SK-N-SH treated with all-trans-retinoic acid at 6 μM for 48 hours (cell line): ENCODE measurements around the gene SBK1.

Experiments
- ATAC-seq: fragments of 200-7000 bp; cut with Tn5 transposase; 3 replicates; pipeline ENCODE4 v1.9.1; 2020; ENCODE audit warnings: mild to moderate bottlenecking, moderate library complexity
- ARNTL ChIP-seq: fragments of 450-650 bp; formaldehyde crosslinking; IDR thresholded peaks from 2 replicates; pipeline ENCODE4 v1.5.0; 2020; ENCODE audit warnings: low read depth, mild to moderate bottlenecking, moderate library complexity, borderline replicate concordance
- BACH2 ChIP-seq: fragments of 250-450 bp; sonication (Bioruptor Pico); IDR thresholded peaks from 2 replicates; pipeline ENCODE4 v1.9.0; 2021; ENCODE audit warnings: mild to moderate bottlenecking, borderline replicate concordance
- CSDC2 ChIP-seq: fragments of 250-450 bp; sonication (Bioruptor Pico); IDR thresholded peaks from 2 replicates; pipeline ENCODE4 v1.5.0; 2020; ENCODE audit warnings: mild to moderate bottlenecking, moderate library complexity
- ESRRG ChIP-seq: fragments of 250-450 bp; sonication (Bioruptor Pico); IDR thresholded peaks from 2 replicates; pipeline ENCODE4 v1.6.1; 2021; ENCODE audit warnings: mild to moderate bottlenecking
- GLIS3 ChIP-seq: fragments of 250-450 bp; sonication (Bioruptor Pico); IDR thresholded peaks from 2 replicates; pipeline ENCODE4 v1.5.0; 2020; ENCODE audit warnings: mild to moderate bottlenecking, moderate library complexity
- OSR1 ChIP-seq: fragments of 250-450 bp; sonication (Bioruptor Pico); IDR thresholded peaks from 2 replicates; pipeline ENCODE4 v1.8.0; 2022; ENCODE audit warnings: moderate library complexity, mild to moderate bottlenecking, inconsistent platforms
- RARB ChIP-seq: fragments of 250-450 bp; sonication (Bioruptor Pico); IDR thresholded peaks from 2 replicates; pipeline ENCODE4 v1.8.0; 2021; ENCODE audit warnings: mild to moderate bottlenecking, moderate library complexity
- TCF4 ChIP-seq: fragments of 250-450 bp; sonication (Bioruptor Pico); IDR thresholded peaks from 2 replicates; pipeline ENCODE4 v1.8.0; 2021; ENCODE audit warnings: mild to moderate bottlenecking, moderate library complexity, borderline replicate concordance
- TOX ChIP-seq: fragments of 250-450 bp; sonication (Bioruptor Pico); IDR thresholded peaks from 2 replicates; pipeline ENCODE4 v1.8.0; 2021; ENCODE audit warnings: mild to moderate bottlenecking, moderate library complexity, borderline replicate concordance
- ZC3H10 ChIP-seq: fragments of 250-450 bp; sonication (Bioruptor Pico); IDR thresholded peaks from 2 replicates; pipeline ENCODE4 v1.5.1; 2021; ENCODE audit warnings: mild to moderate bottlenecking, moderate library complexity
- ZFP3 ChIP-seq: fragments of 250-450 bp; sonication (Bioruptor Pico); IDR thresholded peaks from 2 replicates; pipeline ENCODE4 v1.5.0; 2020; ENCODE audit warnings: mild to moderate bottlenecking, moderate library complexity
- ZFP30 ChIP-seq: fragments of 450-650 bp; formaldehyde crosslinking; IDR thresholded peaks from 2 replicates; pipeline ENCODE4 v1.5.0; 2022; ENCODE audit warnings: mild to moderate bottlenecking, moderate library complexity
- ZNF565 ChIP-seq: fragments of 450-650 bp; formaldehyde crosslinking; conservative IDR thresholded peaks from 2 replicates; pipeline ENCODE4 v1.5.0; 2020; ENCODE audit warnings: low read depth, mild to moderate bottlenecking, moderate library complexity
- ZNF70 ChIP-seq: fragments of 450-650 bp; formaldehyde crosslinking; IDR thresholded peaks from 2 replicates; pipeline ENCODE4 v1.5.0; 2020; ENCODE audit warnings: mild to moderate bottlenecking, moderate library complexity
- TF ChIP-seq, protein P1 (sequence below): fragments of 250-450 bp; sonication (Bioruptor Pico); IDR thresholded peaks from 2 replicates; pipeline ENCODE4 v1.5.1; 2021; ENCODE audit warnings: mild to moderate bottlenecking, moderate library complexity
- TF ChIP-seq, protein P2 (sequence below): fragments of 250-450 bp; sonication (Bioruptor Pico); IDR thresholded peaks from 2 replicates; pipeline ENCODE4 v1.5.0; 2020; ENCODE audit warnings: mild to moderate bottlenecking, moderate library complexity
- TF ChIP-seq, protein P3 (sequence below): fragments of 250-450 bp; sonication (Bioruptor Pico); IDR thresholded peaks from 2 replicates; pipeline ENCODE4 v1.5.1; 2020; ENCODE audit warnings: low read depth, mild to moderate bottlenecking, moderate library complexity
- TF ChIP-seq, protein P4 (sequence below): fragments of 250-450 bp; sonication (Bioruptor Pico); IDR thresholded peaks from 2 replicates; pipeline ENCODE4 v1.8.0; 2020; ENCODE audit warnings: mild to moderate bottlenecking, moderate library complexity, borderline replicate concordance

SBK1 gene

DNA sequence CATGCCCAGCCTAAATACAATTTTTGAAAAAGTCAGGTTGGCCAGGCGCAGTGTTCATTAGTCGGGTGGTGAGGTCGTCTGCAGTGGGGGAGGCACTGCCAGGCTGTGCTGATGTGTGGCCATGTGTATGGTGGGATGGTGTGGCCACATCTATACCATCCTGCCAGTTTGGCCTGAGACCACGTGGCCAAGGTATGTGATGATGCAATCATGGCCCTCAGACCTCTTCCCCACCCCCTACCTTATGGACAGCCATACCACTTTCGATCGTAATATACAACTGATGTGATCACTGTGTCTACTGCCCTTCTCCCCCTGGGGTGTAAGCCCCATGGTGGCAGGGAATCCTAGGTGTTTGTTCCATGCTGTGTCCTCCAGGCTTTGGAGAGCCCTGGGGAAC lies 23.7 kb downstream of the SBK1 start:
- no peak for ATAC-seq
- no peak for TF ChIP-seq ZC3H10 (CRISPR knock-in tag)
- TF ChIP-seq ESRRG (CRISPR knock-in tag): no peak
- no peak for TF ChIP-seq BACH2 (CRISPR knock-in tag)

DNA sequence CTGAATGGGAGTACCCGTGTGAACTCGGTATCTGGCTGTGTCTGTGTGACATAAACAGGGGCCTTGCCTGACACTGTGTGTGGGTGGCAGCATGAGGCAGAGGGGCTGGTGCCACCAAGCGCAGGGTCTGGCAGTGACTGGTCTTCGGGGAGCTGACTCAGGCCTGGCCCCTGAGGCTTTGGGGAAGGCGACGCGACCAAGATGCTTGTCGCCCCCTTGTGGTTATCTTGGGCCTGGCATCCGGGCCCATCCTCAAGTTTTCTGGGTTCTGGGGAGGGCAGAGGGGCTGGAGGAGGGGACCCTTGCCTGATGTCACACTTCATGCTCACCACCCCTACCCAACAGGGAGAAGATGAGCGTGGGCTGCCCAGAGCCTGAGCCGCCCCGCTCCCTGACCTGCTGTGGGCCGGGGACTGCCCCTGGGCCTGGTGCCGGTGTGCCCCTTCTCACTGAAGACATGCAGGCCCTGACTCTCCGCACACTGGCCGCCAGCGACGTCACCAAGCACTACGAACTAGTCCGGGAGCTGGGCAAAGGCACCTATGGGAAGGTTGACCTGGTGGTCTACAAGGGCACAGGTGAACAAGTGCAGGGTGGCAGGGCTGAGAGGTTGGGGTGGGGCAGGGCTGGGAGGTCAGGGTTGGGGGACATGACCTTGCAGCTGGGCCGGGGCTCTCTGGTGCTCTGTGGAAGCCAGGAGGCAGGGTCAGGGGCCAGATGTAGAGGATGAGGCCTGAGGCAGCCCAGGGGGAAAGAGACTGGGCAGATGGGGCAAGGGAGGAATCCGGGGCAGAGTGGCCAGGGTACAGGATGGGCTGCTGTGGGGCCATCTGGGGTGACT lies 24.9 kb downstream of the SBK1 start:
- ATAC-seq: peak; percentile 82
- TF ChIP-seq OSR1 (CRISPR knock-in tag): no peak

DNA sequence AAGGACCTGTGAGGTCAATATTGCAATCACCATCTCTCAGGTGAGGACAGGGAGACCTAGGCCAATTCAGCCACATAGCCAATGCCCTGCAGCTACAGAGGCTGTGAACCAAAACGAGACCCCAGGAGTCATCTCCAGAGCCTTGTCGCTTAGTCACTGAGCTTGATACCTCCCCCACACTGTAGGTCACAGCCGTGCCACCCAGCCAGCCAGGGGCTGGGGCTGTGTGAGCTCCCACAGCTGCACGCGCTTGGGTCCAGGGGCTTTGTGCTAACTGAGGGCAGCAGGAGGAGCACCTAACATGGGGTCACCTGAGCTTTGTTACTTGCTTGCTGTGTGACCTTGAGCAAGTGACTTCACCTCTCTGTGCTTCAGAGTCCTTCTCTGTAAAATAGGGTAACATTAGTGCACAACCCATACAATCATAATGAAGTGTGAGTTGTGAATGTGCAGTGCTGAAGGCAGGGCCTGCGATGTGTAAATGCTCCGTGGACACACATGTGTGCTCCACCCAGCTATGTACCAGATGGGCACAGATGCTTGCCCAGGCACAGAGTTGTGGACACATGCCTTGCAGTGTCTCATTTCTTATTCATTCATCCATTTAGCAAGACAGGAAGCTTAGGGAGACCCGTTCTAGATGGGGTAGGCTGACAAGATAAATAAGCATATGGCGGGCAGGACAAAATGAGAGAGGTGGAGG lies 25.9 kb downstream of the SBK1 start:
- no peak for ATAC-seq
- TF ChIP-seq TOX (no peak), ZFP3 (CRISPR knock-in tag) (no peak), ZNF70 (CRISPR knock-in tag) (no peak), RARB (CRISPR knock-in tag) (no peak), BACH2 (CRISPR knock-in tag) (no peak), ARNTL (CRISPR knock-in tag) (no peak), ZFP30 (CRISPR knock-in tag) (no peak), OSR1 (CRISPR knock-in tag) (no peak)
- TF ChIP-seq, protein P1, sequence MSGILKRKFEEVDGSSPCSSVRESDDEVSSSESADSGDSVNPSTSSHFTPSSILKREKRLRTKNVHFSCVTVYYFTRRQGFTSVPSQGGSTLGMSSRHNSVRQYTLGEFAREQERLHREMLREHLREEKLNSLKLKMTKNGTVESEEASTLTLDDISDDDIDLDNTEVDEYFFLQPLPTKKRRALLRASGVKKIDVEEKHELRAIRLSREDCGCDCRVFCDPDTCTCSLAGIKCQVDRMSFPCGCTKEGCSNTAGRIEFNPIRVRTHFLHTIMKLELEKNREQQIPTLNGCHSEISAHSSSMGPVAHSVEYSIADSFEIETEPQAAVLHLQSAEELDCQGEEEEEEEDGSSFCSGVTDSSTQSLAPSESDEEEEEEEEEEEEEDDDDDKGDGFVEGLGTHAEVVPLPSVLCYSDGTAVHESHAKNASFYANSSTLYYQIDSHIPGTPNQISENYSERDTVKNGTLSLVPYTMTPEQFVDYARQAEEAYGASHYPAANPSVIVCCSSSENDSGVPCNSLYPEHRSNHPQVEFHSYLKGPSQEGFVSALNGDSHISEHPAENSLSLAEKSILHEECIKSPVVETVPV: no peak
- TF ChIP-seq, protein P2, sequence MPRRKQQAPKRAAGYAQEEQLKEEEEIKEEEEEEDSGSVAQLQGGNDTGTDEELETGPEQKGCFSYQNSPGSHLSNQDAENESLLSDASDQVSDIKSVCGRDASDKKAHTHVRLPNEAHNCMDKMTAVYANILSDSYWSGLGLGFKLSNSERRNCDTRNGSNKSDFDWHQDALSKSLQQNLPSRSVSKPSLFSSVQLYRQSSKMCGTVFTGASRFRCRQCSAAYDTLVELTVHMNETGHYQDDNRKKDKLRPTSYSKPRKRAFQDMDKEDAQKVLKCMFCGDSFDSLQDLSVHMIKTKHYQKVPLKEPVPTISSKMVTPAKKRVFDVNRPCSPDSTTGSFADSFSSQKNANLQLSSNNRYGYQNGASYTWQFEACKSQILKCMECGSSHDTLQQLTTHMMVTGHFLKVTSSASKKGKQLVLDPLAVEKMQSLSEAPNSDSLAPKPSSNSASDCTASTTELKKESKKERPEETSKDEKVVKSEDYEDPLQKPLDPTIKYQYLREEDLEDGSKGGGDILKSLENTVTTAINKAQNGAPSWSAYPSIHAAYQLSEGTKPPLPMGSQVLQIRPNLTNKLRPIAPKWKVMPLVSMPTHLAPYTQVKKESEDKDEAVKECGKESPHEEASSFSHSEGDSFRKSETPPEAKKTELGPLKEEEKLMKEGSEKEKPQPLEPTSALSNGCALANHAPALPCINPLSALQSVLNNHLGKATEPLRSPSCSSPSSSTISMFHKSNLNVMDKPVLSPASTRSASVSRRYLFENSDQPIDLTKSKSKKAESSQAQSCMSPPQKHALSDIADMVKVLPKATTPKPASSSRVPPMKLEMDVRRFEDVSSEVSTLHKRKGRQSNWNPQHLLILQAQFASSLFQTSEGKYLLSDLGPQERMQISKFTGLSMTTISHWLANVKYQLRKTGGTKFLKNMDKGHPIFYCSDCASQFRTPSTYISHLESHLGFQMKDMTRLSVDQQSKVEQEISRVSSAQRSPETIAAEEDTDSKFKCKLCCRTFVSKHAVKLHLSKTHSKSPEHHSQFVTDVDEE (CRISPR knock-in tag): no peak

DNA sequence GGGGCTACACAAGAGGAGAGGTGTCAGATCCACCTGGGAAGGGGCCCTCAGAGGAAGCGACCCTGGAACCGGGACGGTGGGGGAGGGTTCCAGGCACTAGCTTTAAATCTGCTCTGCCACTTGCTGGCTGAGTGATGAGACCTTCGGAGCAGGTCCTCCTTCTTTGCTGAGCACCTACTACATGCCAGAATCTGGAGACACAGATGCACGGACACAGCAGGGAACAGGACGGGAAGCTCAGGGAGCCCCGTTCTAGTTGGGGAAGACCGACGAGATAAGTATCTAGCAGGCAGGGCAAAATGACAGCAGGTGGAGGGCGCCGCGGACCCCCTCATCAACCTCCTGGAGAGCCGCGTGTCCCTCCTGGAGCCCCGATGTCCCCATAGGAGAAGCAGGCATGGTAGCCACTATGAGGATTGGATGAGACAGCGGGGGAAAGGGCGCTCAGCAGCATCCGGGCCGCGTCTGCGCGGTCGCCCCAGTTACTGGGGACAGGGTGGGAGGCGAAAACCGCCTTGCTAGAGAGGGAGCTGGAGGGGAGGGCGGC lies 27.2 kb downstream of the SBK1 start:
- no peak for ATAC-seq
- TF ChIP-seq OSR1 (CRISPR knock-in tag) (no peak), ESRRG (CRISPR knock-in tag) (no peak), ZNF565 (CRISPR knock-in tag) (no peak), GLIS3 (no peak), TCF4 (CRISPR knock-in tag) (no peak), RARB (CRISPR knock-in tag) (no peak), CSDC2 (CRISPR knock-in tag) (no peak), TOX (no peak)
- TF ChIP-seq, protein P2 (CRISPR knock-in tag): no peak
- TF ChIP-seq, protein P3, sequence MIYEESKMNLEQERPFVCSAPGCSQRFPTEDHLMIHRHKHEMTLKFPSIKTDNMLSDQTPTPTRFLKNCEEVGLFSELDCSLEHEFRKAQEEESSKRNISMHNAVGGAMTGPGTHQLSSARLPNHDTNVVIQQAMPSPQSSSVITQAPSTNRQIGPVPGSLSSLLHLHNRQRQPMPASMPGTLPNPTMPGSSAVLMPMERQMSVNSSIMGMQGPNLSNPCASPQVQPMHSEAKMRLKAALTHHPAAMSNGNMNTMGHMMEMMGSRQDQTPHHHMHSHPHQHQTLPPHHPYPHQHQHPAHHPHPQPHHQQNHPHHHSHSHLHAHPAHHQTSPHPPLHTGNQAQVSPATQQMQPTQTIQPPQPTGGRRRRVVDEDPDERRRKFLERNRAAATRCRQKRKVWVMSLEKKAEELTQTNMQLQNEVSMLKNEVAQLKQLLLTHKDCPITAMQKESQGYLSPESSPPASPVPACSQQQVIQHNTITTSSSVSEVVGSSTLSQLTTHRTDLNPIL: no peak
- TF ChIP-seq, protein P4, sequence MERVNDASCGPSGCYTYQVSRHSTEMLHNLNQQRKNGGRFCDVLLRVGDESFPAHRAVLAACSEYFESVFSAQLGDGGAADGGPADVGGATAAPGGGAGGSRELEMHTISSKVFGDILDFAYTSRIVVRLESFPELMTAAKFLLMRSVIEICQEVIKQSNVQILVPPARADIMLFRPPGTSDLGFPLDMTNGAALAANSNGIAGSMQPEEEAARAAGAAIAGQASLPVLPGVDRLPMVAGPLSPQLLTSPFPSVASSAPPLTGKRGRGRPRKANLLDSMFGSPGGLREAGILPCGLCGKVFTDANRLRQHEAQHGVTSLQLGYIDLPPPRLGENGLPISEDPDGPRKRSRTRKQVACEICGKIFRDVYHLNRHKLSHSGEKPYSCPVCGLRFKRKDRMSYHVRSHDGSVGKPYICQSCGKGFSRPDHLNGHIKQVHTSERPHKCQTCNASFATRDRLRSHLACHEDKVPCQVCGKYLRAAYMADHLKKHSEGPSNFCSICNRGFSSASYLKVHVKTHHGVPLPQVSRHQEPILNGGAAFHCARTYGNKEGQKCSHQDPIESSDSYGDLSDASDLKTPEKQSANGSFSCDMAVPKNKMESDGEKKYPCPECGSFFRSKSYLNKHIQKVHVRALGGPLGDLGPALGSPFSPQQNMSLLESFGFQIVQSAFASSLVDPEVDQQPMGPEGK (CRISPR knock-in tag): no peak
